NOMO-1 treated with dmso at 0.1 percent for 144 hours (cell line): ENCODE data around the gene CRYBG1.

Experiments used
- DNase-seq: peaks from one replicate; lab custom pipeline; 2025; ENCODE audit not compliant: unreplicated experiment; lab: John Stamatoyannopoulos, UW

CRYBG1 gene

GRCh38 chr6:106421496-106421895 is 61.0 kb downstream of the CRYBG1 start:
- DNase-seq, result no peak

- DNase-seq, result no peak
These were observed 62.0 kb downstream of the CRYBG1 start for GRCh38 chr6:106422534-106422933.

- no peak for DNase-seq
These were observed 64.9 kb downstream of the CRYBG1 start for GRCh38 chr6:106425382-106425781.

GRCh38 chr6:106426250-106426970 is 65.9 kb downstream of the CRYBG1 start:
- DNase-seq, result peak; percentile 39

- DNase-seq, result no peak
These were observed 69.9 kb downstream of the CRYBG1 start for GRCh38 chr6:106430466-106430865.

- no peak for DNase-seq
These were observed 70.9 kb downstream of the CRYBG1 start for GRCh38 chr6:106431405-106431804.

GRCh38 chr6:106431972-106432371 is 71.5 kb downstream of the CRYBG1 start:
- no peak for DNase-seq

GRCh38 chr6:106434530-106434929 is 74.0 kb downstream of the CRYBG1 start:
- DNase-seq, result no peak

- DNase-seq, result no peak
These were observed 78.9 kb downstream of the CRYBG1 start for GRCh38 chr6:106439459-106439858.

- no peak for DNase-seq
These were observed 80.0 kb downstream of the CRYBG1 start for GRCh38 chr6:106440546-106440945.

GRCh38 chr6:106442395-106442794 is 81.9 kb downstream of the CRYBG1 start:
- DNase-seq, result no peak

- DNase-seq, result peak; percentile 53
These were observed 84.4 kb downstream of the CRYBG1 start for GRCh38 chr6:106444777-106445507.

- no peak for DNase-seq
These were observed 85.0 kb downstream of the CRYBG1 start for GRCh38 chr6:106445508-106445878.

GRCh38 chr6:106446287-106446885 is 85.9 kb downstream of the CRYBG1 start:
- peak; percentile 12 for DNase-seq

- no peak for DNase-seq
These were observed 86.5 kb downstream of the CRYBG1 start for GRCh38 chr6:106446983-106447382.

GRCh38 chr6:106448000-106448426 is 87.5 kb downstream of the CRYBG1 start:
- DNase-seq, result peak; percentile 84

- DNase-seq, result no peak
These were observed 90.1 kb downstream of the CRYBG1 start for GRCh38 chr6:106450653-106451052.

- no peak for DNase-seq
These were observed 90.9 kb downstream of the CRYBG1 start for GRCh38 chr6:106451439-106451838.

- no peak for DNase-seq
These were observed 92.1 kb downstream of the CRYBG1 start for GRCh38 chr6:106452628-106453027.

- DNase-seq, result no peak
These were observed 93.3 kb downstream of the CRYBG1 start for GRCh38 chr6:106453756-106454367.

GRCh38 chr6:106456756-106457155 is 96.2 kb downstream of the CRYBG1 start:
- DNase-seq, result no peak
